Measurements from ENCODE around the gene AQP12A. TPM values are rescaled to one million over a fixed set of nuclear protein-coding genes. Genes with fewer than 3 reads are reported as not detected.

Gene AQP12A
- total and polyA plus RNA-seq, 7 donors = 3.0 to 7.4 TPM; not detected in 5

GRCh38 chr2:240707821-240708220, 16.2 kb downstream of the AQP12A start:
- H3K27ac ChIP-seq = no peak overlapping the region
- no peak overlapping the region for H3K4me3 ChIP-seq
- DNase-seq = no peak
- intact Hi-C loops (cut with DNase I) = no loop called here
- H3K27me3 ChIP-seq = peaks cover 0 to 23% (median 12%) of the 10 kb centered on the region in 3 donors
- 75 to 80% methylated on average over 10 of the region's 10 CpGs for WGBS, 2 donors
- no peaks in the 10 kb centered on the region for H3K36me3 ChIP-seq
- TF ChIP-seq POLR2AphosphoS5 (IDR thresholded peaks at IDR 0.05) (no peak), CTCF (IDR thresholded peaks at IDR 0.05) (no peak), POLR2A (IDR thresholded peaks at IDR 0.05) (no peak), EP300 (IDR thresholded peaks at IDR 0.05) (no peak)
- no peaks in the 10 kb centered on the region for H3K9me3 ChIP-seq
- H3K4me1 ChIP-seq = no peaks in the 10 kb centered on the region

GRCh38 chr2:240708457-240708856, 16.8 kb downstream of the AQP12A start:
- intact Hi-C loops (cut with DNase I) = no loop called here
- 59 to 77% methylated on average over 7 of the region's 7 CpGs for WGBS, 2 donors
- TF ChIP-seq CTCF (IDR thresholded peaks at IDR 0.05) = no peak
- TF ChIP-seq POLR2AphosphoS5 (IDR thresholded peaks at IDR 0.05) = no peak
- TF ChIP-seq EP300 (IDR thresholded peaks at IDR 0.05) = no peak
- TF ChIP-seq POLR2A (IDR thresholded peaks at IDR 0.05) = no peak
- Histone ChIP-seq H3K36me3 (no peaks in the 10 kb centered on the region), H3K4me1 (no peaks in the 10 kb centered on the region), H3K9me3 (no peaks in the 10 kb centered on the region), H3K27ac (no peak overlapping the region), H3K27me3 (peaks cover 0 to 21% (median 10%) of the 10 kb centered on the region in 3 donors), H3K4me3 (no peak overlapping the region)
- DNase-seq = no peak

- TF ChIP-seq POLR2AphosphoS5 (IDR thresholded peaks at IDR 0.05) (no peak), EP300 (IDR thresholded peaks at IDR 0.05) (no peak), POLR2A (IDR thresholded peaks at IDR 0.05) (no peak), CTCF (IDR thresholded peaks at IDR 0.05) (no peak)
- DNase-seq = no peak
- Histone ChIP-seq H3K4me3 (no peak overlapping the region), H3K4me1 (no peaks in the 10 kb centered on the region), H3K36me3 (no peaks in the 10 kb centered on the region), H3K27me3 (peaks cover 0 to 8% (median 0%) of the 10 kb centered on the region in 3 donors), H3K27ac (no peak overlapping the region), H3K9me3 (no peaks in the 10 kb centered on the region)
- intact Hi-C loops (cut with DNase I) = no loop called here
- WGBS, 2 donors = 91 to 92% methylated on average over 9 of the region's 9 CpGs
Observed at GRCh38 chr2:240711296-240711695, 19.6 kb downstream of the AQP12A start.

GRCh38 chr2:240711701-240712100, 20.0 kb downstream of the AQP12A start:
- Histone ChIP-seq H3K36me3 (no peaks in the 10 kb centered on the region), H3K4me3 (no peak overlapping the region), H3K27me3 (peaks cover 0 to 8% (median 0%) of the 10 kb centered on the region in 3 donors), H3K27ac (no peak overlapping the region), H3K4me1 (no peaks in the 10 kb centered on the region), H3K9me3 (no peaks in the 10 kb centered on the region)
- TF ChIP-seq CTCF (IDR thresholded peaks at IDR 0.05) = no peak
- no peak for TF ChIP-seq POLR2A (IDR thresholded peaks at IDR 0.05)
- TF ChIP-seq EP300 (IDR thresholded peaks at IDR 0.05) = no peak
- no peak for TF ChIP-seq POLR2AphosphoS5 (IDR thresholded peaks at IDR 0.05)
- no peak for DNase-seq
- intact Hi-C loops (cut with DNase I) = no loop called here
- 61 to 82% methylated on average over 5 of the region's 5 CpGs for WGBS, 2 donors

GRCh38 chr2:240712121-240712520, 20.5 kb downstream of the AQP12A start:
- Histone ChIP-seq H3K27me3 (peaks cover 0 to 8% (median 0%) of the 10 kb centered on the region in 3 donors), H3K36me3 (no peaks in the 10 kb centered on the region), H3K27ac (no peak overlapping the region), H3K9me3 (no peaks in the 10 kb centered on the region), H3K4me3 (no peak overlapping the region), H3K4me1 (no peaks in the 10 kb centered on the region)
- 91 to 95% methylated on average over 9 of the region's 9 CpGs for WGBS, 2 donors
- intact Hi-C loops (cut with DNase I) = no loop called here
- no peak for TF ChIP-seq POLR2AphosphoS5 (IDR thresholded peaks at IDR 0.05)
- no peak for TF ChIP-seq CTCF (IDR thresholded peaks at IDR 0.05)
- no peak for TF ChIP-seq EP300 (IDR thresholded peaks at IDR 0.05)
- TF ChIP-seq POLR2A (IDR thresholded peaks at IDR 0.05) = no peak
- DNase-seq = no peak

All from sigmoid colon (tissue), 7 donors.